Loucy (cell line): Measurements from ENCODE around the gene OR4K14.

Source experiments
- EZH2phosphoT487 ChIP-seq: fragments of 200-600 bp; IDR thresholded peaks from 2 replicates; pipeline ENCODE4 v1.6.1; 2018; ENCODE audit warnings: antibody characterized with exemption, mild to moderate bottlenecking, moderate library complexity, borderline replicate concordance
- TF ChIP-seq, protein P1 (sequence below): fragments of 200-600 bp; sonication (generic); conservative IDR thresholded peaks from 2 replicates; pipeline ENCODE4 v1.5.1; 2014; ENCODE audit warnings: mild to moderate bottlenecking, antibody characterized with exemption, low read length

DNA sequence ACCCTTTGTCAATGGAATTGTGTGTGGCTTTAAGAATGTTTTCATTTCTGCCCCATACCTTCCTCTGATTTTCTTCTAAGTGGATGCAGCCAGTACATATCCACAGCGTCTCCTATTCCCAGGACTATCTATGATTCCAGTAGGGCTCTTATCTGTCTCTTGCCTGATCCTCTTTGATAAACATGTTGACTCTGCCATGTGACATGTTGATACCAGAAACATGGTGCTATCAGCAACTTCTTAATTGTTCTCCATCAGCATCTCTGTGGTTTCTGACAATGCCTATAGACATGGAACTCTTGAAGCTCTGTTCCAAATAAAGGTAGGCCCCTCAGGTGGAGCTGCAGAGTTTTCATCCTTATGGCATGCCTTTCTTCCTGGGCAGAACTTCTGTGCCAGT lies 29.1 kb upstream of the OR4K14 start:
- TF ChIP-seq, protein P1, sequence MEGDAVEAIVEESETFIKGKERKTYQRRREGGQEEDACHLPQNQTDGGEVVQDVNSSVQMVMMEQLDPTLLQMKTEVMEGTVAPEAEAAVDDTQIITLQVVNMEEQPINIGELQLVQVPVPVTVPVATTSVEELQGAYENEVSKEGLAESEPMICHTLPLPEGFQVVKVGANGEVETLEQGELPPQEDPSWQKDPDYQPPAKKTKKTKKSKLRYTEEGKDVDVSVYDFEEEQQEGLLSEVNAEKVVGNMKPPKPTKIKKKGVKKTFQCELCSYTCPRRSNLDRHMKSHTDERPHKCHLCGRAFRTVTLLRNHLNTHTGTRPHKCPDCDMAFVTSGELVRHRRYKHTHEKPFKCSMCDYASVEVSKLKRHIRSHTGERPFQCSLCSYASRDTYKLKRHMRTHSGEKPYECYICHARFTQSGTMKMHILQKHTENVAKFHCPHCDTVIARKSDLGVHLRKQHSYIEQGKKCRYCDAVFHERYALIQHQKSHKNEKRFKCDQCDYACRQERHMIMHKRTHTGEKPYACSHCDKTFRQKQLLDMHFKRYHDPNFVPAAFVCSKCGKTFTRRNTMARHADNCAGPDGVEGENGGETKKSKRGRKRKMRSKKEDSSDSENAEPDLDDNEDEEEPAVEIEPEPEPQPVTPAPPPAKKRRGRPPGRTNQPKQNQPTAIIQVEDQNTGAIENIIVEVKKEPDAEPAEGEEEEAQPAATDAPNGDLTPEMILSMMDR, result no peak
- no peak for TF ChIP-seq EZH2phosphoT487
